ENCODE results near the gene POPDC3. TPM values are rescaled to one million over a fixed set of nuclear protein-coding genes. Genes with fewer than 3 reads are reported as not detected.

The POPDC3 gene
- total RNA-seq, 1 donor from 2014 or later, result 6.0 TPM

DNA sequence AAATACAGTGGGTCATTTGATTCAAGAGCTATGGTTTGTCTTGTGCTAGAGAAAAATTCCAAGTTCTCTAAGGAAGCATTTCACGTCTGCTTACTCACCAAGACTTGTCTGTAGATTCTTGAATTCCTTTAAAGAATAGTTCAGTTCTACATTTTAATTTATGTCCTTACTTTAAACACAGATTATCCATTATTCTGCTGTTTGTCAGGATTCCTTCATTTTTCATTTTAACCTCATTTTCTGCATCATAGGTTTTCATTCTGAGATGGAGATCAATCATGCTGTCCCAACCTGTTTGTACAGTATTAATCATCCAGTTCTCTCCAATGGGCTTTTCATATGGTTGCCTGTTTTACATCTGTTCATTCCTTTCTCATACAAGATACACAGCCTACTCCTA, 24.5 kb upstream of the POPDC3 start:
- Mint-ChIP-seq H3K27me3 (peaks cover 5% of the 10 kb centered on the region), H3K36me3 (no peaks in the 10 kb centered on the region), H3K27ac (peak overlapping the region; percentile 13), H3K4me3 (peak overlapping the region; percentile 15), H3K4me1 (ENCODE audit: unreplicated experiment) (peaks cover 21% of the 10 kb centered on the region), H3K9me3 (peaks cover 6% of the 10 kb centered on the region)
- no peak for DNase-seq (ENCODE audit: extremely low spot score, unreplicated experiment)
- TF ChIP-seq, protein P1, sequence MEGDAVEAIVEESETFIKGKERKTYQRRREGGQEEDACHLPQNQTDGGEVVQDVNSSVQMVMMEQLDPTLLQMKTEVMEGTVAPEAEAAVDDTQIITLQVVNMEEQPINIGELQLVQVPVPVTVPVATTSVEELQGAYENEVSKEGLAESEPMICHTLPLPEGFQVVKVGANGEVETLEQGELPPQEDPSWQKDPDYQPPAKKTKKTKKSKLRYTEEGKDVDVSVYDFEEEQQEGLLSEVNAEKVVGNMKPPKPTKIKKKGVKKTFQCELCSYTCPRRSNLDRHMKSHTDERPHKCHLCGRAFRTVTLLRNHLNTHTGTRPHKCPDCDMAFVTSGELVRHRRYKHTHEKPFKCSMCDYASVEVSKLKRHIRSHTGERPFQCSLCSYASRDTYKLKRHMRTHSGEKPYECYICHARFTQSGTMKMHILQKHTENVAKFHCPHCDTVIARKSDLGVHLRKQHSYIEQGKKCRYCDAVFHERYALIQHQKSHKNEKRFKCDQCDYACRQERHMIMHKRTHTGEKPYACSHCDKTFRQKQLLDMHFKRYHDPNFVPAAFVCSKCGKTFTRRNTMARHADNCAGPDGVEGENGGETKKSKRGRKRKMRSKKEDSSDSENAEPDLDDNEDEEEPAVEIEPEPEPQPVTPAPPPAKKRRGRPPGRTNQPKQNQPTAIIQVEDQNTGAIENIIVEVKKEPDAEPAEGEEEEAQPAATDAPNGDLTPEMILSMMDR (conservative IDR thresholded peaks at IDR 0.05), result no peak

DNA sequence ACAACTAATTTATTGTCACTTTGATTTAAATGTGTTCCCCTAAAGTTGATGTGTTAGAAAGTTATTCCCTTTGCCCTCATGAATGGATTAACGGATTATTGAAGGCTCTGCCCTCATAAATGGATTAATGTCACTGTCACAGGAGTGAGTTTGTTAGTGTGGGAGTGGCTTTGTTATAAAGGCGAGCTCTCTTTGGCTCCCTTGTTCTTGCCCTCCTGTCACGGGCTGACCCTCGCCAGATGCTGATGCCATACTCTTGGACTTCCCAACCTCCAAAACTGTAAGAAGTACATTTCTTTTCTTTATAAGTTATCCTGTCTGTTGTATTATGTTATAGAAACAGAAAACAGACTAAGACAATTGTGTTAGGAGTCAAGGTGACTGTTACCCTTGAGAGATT, 22.7 kb upstream of the POPDC3 start:
- TF ChIP-seq, protein P1 (conservative IDR thresholded peaks at IDR 0.05), result no peak
- no peak overlapping the region for H3K27ac Mint-ChIP-seq
- H3K4me3 Mint-ChIP-seq, result no peak overlapping the region
- H3K27me3 Mint-ChIP-seq, result peaks cover 5% of the 10 kb centered on the region
- H3K4me1 Mint-ChIP-seq (ENCODE audit: unreplicated experiment), result peaks cover 15% of the 10 kb centered on the region
- H3K9me3 Mint-ChIP-seq, result no peaks in the 10 kb centered on the region
- DNase-seq (ENCODE audit: extremely low spot score, unreplicated experiment), result no peak
- H3K36me3 Mint-ChIP-seq, result no peaks in the 10 kb centered on the region

DNA sequence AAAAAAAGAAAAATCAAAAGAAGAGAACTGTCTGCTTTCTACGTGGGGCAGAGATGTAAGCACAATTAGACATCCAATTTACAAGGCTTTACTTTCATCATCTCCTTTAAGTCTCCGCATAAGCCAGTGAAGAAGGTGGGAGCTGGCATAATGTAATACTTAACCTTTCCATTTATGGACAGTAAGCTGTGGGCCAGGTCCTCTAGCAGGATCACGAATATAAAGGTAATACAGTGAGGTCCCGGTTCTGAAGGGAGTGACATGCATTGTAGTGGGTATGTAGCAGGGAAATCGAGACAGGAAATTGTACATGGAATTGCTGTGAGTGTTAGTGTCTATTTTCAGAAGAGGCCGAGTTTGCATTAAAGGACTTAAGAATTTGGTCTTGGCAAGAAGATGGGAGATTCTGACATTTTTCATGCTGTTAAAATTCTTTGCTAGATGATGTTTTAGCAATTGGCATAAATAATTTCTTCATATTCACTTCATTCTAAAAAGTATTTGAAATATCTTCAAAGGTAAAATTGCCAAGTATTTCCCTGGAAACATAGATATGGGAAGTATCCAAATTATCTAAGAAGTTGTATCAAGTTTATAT, 20.4 kb upstream of the POPDC3 start:
- no peak overlapping the region for H3K27ac Mint-ChIP-seq
- no peak overlapping the region for H3K4me3 Mint-ChIP-seq
- no peaks in the 10 kb centered on the region for H3K9me3 Mint-ChIP-seq
- DNase-seq (ENCODE audit: extremely low spot score, unreplicated experiment), result no peak
- peaks cover 5% of the 10 kb centered on the region for H3K27me3 Mint-ChIP-seq
- TF ChIP-seq, protein P1 (conservative IDR thresholded peaks at IDR 0.05), result no peak
- no peaks in the 10 kb centered on the region for H3K36me3 Mint-ChIP-seq
- H3K4me1 Mint-ChIP-seq (ENCODE audit: unreplicated experiment), result peaks cover 11% of the 10 kb centered on the region

DNA sequence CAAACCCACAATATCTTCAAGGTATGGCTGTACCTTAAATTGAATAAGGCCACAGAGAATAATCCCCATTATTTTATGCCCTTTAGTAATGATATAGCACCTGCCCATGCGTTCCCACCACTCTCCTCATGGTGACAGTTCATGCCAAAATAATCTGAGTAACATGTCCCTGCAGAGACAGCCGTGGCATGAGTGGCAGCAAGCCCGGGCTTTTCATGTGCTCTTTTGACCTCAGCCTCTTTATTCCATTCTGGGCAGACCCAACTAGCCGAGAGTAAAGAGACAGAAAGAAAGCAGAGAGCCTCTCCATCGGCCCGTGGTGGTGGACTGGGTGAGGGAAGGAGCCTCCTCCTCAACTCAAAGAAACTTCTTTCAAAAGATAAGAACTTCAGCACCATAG, 19.9 kb upstream of the POPDC3 start:
- no peak overlapping the region for H3K4me3 Mint-ChIP-seq
- DNase-seq (ENCODE audit: extremely low spot score, unreplicated experiment), result no peak
- TF ChIP-seq, protein P1 (conservative IDR thresholded peaks at IDR 0.05), result no peak
- no peaks in the 10 kb centered on the region for H3K36me3 Mint-ChIP-seq
- H3K9me3 Mint-ChIP-seq, result no peaks in the 10 kb centered on the region
- peaks cover 8% of the 10 kb centered on the region for H3K4me1 Mint-ChIP-seq (ENCODE audit: unreplicated experiment)
- peaks cover 5% of the 10 kb centered on the region for H3K27me3 Mint-ChIP-seq
- no peak overlapping the region for H3K27ac Mint-ChIP-seq

DNA sequence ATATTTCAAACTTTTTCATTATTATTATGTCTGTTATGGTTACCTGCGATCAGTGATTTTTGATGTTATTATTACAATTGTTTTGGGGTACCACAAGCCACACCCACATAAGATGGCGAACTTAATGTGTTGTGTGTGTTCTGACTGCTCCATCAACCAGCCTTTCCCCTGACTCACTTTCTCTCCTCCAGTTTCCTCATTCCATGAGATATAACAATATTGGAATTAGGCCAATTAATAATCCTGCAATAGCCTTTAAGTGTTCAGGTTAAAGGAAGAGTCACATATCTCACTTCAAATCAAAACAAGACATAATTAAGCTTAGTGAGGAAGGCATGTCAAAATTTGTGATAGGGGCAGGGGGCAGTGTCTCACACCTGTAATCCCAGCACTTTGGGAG, 16.3 kb upstream of the POPDC3 start:
- DNase-seq (ENCODE audit: extremely low spot score, unreplicated experiment), result no peak
- no peaks in the 10 kb centered on the region for H3K36me3 Mint-ChIP-seq
- H3K9me3 Mint-ChIP-seq, result no peaks in the 10 kb centered on the region
- H3K27ac Mint-ChIP-seq, result no peak overlapping the region
- H3K4me3 Mint-ChIP-seq, result no peak overlapping the region
- H3K27me3 Mint-ChIP-seq, result no peaks in the 10 kb centered on the region
- TF ChIP-seq, protein P1 (conservative IDR thresholded peaks at IDR 0.05), result no peak
- peaks cover 6% of the 10 kb centered on the region for H3K4me1 Mint-ChIP-seq (ENCODE audit: unreplicated experiment)

DNA sequence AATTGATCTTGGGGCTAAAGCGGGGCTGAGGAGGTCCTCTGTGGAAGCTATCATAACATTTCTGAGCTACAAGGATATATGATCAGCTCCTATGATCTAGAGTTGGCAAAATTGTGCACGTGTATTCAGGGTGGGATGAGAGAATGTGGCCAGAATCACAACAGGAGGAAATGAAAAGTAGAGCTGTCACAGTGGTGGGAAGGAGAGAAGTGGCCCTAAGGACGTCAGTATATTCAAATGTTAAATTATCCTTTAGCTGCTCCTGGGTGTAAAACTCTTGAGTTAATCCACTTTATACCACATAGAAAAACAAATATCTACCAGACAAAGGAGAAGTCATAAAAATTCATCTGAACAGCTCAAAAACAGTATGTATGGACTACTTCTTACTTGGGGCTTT, 14.8 kb upstream of the POPDC3 start:
- H3K27ac Mint-ChIP-seq, result no peak overlapping the region
- no peak overlapping the region for H3K4me3 Mint-ChIP-seq
- H3K36me3 Mint-ChIP-seq, result no peaks in the 10 kb centered on the region
- H3K4me1 Mint-ChIP-seq (ENCODE audit: unreplicated experiment), result peaks cover 14% of the 10 kb centered on the region
- TF ChIP-seq, protein P1 (conservative IDR thresholded peaks at IDR 0.05), result no peak
- H3K9me3 Mint-ChIP-seq, result no peaks in the 10 kb centered on the region
- no peak for DNase-seq (ENCODE audit: extremely low spot score, unreplicated experiment)
- no peaks in the 10 kb centered on the region for H3K27me3 Mint-ChIP-seq

Measured in type B pancreatic cell (in vitro differentiated cells).